Fibroblast of skin of abdomen (primary cell): Measurements from ENCODE around the gene ERBB4.
A peak's percentile ranks its signal among the peaks of the same experiment; 100 is the strongest.
"Not testable (repeated sequence)": the region's sequence is repeated elsewhere in the genome, so short reads cannot be mapped to it uniquely, and the experiment has no call there.

Experiments used
- DNase-seq: peaks from one replicate; pipeline ENCODE4 v3.0.0-alpha.2; 2013

The ERBB4 gene

DNA sequence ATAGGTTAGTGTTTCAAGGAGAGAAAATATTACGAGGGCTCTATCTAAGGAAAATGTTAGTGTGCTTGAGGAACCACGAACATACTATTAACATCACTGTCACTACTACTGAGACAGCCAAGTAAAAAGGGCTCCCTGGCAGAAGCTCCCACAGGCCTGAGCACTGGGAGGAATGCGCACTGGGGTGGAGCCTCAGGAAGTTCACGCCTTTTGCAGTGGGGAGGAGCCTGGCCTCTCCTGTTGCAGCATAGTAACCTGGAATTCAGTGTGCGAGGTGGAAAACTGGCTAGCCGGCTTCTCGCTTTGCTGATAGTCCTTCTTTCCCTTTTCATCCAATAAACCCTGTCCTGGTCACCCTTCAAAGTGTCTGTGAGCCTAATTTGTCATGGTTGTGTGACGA, 250.3 kb downstream of the ERBB4 start:
- no peak for DNase-seq

DNA sequence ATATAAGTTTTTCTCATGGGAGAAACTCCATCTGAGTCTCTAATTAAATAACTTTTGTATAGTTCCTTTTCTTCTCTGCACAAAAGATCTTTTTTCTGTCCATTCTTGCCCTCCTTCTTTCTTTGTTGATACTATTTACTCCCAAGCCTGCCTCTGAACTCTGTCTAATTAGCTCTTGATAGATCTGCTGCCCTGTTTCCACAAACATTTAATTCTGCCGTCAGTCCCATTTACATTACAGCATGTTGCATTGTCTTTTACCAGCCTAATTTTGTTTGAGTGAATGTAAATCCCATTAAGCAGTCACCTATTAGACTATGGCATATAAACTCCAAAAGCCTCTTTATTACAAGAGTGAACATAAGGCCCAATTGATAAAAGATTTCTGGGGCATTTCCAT, 254.4 kb downstream of the ERBB4 start:
- no peak for DNase-seq

DNA sequence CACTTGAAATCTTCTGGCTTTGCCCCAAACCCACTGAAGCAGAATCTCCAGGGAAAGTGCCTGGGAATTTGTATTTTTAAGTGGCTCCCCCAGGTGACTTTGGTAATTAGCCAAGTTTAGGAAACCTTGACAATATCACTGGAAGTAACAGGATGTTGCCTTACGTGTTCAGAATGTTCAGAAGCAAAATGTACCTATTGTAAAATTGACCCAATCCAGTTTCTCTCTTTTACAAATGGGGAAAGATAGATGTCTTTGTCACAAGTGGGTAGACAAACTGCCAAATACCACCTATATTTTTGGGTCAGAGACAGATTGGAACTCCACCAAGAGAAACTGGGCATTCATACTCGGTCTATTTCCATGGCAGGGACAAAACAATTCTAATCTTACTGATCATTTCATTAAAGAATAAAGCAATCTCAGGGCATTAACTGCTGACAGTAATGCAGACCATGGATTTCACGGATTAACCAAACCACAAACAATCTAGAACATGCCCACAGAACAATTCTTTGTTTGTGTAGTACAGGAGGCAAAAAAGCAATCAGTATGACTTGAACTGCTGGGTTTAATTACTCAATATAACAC, 255.8 kb downstream of the ERBB4 start:
- DNase-seq = no peak

DNA sequence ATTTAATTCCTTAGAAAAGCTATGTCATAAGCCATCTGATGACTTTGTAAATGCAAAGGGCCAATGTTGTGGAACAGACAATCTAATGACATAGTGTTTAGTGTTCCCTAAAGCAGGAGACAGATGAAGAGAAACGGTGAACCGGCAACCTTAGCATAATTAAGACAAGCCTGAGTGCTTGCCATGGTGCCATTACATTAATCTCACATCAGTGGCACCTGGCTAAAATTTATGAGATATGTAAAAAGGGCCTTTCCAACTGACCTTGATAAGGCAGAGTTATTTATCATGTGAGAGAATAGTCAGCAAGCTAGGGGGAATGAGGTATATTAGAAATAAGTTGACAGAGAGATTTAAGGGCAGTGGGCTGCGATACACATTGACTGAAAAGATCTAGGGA, 261.8 kb downstream of the ERBB4 start:
- no peak for DNase-seq

DNA sequence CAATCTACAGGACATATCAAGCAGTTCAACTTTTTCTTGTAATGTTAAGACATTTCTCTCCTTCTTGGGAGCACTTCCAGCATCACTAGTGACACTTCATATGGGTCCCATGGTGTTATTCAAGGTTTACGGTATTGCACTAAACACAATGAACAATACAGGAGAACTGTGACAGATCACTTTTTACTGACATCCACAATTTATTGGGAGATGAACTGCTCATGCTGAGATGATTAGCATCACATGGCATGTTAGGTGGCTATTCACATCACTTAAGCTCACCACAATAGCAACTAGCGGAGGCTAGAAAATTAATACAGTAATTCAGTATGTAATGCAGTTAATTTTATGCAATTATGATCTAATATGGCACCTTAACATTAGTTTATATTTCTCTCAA, 264.4 kb downstream of the ERBB4 start:
- DNase-seq = no peak

DNA sequence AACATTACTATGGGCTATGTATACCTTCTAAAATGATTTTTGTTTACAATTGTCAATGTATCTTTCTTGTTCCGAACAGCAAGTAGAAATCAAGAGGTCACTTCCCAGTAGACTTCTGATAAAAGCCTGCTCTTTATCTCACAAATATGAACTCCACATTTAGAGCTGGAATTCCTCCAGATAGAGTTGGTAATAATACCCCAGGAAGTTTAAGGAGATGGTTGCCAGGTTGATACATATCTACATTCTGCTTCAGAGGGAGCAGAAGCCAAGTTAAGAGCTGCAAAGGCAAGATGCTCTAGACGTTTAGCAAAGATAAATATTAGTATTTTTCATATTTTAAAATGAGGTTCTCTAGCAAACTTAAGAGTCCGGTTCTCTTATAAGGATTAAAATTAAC, 267.0 kb downstream of the ERBB4 start:
- no peak for DNase-seq

DNA sequence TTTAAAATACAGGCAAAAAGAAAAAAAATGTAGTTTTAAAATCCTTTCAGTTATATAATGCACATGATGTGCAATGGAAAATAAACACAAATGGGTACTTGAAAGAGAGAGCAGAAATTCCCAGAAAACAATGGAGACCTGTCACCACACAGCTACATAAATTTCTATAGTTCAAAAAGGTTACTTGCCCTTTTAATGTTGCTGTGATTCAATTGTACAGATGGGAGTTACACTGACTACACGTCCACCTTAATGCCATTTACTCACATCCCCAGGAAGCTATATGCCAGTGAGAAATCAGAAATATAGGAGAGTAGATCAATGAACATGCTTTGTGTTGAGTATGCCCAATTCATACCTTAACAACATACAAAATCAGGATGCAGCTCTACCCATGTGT, 269.6 kb downstream of the ERBB4 start:
- DNase-seq = no peak

DNA sequence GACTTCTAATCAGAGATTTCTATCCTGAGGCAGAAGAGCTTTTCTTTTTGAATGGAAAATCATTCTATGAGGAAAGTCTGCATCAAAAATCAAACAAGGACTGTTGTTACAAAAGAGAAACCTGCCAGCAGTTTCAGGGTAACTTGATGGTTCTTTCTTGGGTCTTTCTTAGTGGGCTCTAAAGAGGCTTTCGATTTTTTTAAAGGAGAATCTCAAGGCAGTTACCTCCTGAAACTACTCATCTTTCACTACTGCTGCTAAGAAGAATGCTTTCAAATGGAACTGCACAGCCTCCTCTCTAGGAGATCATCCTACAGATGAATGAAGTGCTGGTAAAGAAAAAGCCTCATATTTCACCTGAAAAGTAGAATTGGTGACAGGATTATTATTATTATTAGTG, 272.3 kb downstream of the ERBB4 start:
- no peak for DNase-seq

DNA sequence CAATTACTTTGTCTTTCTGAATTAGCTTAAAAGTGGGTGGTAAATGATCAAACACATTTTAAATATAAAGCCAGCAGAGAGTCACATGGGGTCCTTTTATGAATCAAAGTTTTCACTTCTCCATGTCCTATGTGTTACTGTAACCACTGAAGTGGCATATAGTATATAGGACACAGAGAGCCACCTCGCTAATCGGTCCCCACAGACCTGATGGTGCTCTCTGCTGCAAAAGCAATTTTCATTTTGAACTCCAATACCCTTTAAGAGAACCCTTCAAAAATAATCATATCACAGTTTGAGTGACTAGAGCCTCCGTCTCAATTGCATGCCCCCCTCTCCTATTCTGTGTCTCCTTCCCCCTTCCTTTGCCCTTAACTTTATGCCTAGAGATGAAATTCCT, 272.8 kb downstream of the ERBB4 start:
- DNase-seq = no peak

DNA sequence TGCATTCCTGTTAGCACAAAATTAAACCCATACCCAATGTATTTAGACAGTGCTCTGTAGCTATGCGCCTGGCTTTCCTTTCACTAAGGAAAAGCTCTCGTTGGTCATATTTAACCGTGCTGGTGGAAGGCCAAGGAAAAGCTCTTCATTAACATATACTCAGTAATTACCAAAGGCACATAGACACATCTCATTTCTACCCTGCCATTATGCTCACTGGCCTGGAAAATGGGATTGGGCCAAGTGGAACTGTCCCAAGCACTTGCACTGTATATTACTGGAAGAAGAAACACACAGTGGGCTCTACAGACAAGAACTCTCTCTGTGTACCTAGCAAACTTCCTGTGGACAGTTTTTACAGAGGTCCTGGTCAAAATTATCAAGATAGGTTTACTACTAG, 274.4 kb downstream of the ERBB4 start:
- DNase-seq = no peak

DNA sequence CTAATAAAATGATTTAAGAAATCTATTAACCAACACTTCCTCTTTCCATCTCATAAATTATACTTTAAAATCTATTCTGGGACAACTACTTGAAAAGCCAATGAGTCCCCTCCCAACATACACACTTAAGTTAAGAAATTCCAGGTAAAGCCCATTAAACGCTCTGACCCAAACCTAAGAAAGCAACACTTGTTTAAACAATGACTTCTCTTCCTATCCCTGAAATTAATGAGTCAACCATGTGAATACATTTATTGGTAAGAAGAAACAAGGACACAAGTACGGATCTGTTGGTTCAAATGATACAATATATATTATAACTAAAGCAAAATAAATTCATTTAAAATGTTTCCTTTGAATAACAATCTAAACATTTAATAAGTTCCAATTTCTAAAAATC, 279.4 kb downstream of the ERBB4 start:
- DNase-seq = no peak

DNA sequence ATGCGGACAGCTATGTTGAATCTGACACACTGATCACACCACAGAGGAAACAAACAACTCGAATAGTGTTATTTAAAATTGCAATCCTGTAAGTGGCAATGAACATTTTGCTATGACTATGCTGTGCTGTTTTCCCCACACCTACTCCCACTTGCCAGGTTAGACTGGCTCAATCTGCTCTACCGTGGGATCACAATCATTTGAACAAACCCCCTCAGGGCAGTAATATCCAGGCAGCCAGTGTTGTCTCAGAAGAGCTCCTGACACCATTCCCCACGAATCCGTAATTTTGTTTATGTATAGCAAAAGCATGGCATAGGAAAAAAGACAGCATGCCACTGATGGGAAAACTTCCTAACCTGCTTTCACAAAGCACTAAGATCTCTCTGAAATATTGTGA, 284.3 kb downstream of the ERBB4 start:
- no peak for DNase-seq

DNA sequence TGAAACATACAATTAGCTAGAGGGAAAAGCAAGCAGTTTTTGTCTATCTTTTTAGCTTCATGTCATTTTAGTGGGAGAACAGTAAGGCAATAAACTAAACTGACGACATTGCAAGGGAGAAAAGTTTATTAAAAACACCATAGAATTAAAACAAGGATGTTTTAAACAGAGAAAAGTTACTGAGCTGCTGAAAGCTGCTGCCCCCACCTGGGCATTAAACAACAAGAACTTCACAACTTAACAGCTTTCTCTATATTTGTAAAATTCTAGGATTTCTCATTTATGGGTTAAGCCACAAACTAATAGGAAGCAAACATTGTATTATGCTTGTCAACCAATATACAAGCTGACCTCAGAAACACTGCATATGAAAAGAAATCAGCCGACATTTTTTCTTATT, 289.2 kb downstream of the ERBB4 start:
- peak; percentile 1 for DNase-seq

DNA sequence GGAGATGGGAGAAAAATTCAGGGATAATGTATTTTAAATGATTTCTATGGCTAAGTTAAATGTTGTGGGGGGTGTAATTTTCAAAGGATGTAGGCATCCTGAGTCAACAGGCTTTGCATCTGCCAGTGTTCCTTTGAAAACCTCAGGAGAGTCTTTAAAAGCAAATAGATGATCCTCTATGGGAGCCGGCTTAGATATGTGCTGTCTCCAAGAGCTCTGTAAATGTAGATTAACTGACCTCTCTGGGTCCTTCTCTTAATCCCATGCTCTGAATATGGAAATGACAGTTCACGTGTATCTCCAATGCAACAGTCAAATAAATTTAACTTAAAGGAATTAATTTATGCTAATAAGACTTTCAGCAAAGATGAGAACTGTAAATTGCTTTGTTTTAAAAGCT, 292.7 kb downstream of the ERBB4 start:
- DNase-seq = no peak

DNA sequence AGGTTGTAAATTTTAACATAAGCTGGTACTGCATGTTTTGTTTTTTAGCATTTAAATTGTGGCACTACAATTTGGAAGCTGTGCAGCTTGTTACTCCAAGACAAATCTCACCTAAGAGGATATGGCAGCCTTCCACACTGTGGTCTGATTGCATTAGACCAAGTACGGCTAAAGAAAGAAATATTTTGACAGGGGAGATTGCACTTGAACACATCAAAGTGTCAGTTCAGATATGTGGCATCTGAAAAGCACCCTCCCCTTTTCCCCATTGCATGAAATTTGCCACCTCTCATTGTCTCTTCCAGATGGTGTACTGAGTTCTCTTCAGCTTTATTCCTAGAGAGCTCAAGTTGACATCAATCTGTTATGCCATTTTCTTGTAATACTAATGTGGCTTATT, 295.9 kb downstream of the ERBB4 start:
- no peak for DNase-seq

DNA sequence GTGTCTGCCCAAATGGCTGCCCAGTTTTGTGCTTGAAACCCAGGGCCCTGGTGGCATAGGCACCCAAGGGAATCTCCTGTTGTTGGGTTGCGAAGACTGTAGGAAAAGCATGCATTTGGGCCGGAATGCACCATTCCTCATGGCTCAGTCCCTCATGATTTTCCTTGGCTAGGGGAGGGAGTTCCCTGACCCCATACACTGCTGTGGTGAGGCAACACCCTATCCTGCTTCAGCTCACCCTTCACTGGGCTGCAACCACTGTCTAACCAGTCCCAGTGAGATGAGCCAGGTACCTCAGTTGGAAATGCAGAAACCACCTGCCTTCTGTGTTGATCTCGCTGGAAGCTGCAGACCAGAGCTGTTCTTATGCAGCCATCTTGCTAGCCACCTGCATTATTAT, 300.4 kb downstream of the ERBB4 start:
- DNase-seq = not testable (repeated sequence)

DNA sequence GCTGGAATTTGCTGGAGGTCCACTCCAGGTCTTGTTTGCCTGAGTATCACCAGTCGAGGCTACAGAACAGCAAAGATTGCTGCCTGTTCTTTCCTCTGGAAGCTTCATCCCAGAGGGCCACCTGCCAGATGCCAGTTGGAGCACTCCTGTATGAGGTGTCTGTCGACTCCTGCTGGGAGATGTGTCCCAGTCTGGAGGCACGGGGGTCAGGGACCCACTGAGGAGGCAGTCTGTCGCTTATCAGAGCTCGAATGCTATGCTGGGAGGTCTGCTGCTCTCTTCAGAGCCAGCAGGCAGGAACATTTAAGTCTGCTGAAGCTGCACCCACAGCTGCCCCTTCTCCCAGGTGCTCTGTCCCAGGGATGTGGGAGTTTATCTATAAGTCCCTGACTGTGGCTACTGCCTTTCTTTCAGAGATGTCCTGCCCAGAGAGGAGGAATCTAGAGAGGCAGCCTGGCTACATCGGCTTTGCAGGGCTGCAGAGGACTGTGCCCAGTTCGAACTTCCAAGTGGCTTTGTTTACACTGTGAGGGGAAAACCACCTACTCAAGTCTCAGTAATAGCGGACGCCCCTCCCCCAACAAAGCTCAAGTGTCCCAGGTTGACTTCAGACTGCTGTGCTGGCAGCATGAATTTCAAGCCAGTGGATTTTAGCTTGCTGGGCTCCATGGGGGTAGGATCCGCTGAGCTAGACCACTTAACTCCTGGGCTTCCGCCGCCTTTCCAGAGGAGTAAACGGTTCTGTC, 301.1 kb downstream of the ERBB4 start:
- no peak for DNase-seq

DNA sequence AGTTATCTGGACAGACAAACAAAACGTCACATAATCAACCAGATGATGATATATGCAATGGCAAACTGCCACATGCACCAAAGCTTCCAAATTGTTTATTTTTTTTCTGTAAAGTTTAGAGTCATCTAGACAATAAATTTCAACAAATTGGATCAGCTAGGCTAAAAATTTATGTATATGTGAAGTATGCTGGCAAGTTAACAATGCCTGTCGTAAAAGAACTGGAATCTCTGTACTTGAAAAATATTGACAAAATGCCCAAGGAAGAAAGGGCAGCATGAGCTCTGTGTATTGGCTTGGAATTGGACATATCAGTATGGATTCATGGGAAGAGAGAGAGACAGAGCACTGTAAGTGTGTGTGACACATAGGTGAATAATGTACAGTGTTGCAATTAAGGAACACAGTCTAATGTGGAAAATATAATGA, 309.8 kb downstream of the ERBB4 start:
- DNase-seq = peak; percentile 56

DNA sequence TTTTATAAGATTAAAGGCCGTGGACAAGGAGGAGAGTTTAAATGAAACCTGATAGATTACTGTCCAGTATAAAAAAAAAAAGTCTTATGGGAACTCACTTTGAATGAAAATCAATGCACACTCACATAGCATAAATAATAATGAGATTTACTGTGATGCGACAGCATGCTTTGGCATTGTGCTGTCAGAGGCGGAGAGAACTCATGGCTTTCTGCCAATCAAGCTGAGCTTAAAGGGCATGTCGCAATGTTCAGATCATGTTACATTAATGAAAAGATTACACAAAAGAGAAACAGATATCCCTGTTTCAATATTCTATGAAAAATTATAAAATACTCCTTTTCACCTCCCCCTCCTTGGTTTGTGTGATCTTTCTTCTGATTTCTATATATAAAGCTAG, 310.8 kb downstream of the ERBB4 start:
- peak; percentile 86 for DNase-seq

DNA sequence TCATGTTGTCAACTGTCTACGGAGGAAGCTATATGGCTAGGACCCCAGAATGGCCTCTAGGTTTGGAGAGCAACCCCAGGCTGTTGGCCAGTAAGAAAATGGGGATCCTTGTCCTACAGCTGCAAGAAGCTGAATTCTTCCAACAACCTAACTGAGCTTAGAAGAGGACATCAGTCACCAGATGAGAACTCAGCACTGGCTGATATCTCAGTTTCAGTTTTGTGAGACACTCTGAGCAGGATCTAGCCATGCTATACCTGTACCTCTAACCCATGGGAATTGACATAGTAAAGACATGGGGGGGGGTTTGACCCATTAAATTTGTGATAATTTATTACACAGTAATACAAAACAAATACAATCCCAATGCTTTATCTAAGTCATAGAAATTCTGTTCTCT, 312.5 kb downstream of the ERBB4 start:
- no peak for DNase-seq

DNA sequence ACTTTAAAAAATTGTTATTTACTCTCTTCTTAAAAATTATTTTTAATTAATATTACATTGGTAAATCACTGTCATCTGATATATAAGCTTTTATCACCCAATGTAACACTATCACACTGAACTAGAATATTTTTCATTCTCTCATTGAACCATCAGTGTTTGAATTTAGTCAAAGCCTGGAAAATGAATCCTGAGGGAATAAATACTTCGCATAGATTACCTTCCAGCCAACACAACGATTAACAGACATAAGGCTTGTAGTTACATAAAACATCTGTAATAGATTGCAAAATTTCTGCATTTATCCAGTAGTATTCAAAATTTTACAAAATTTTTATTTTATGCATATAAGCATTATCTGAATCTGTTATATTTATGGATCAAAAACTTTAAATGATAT, 314.9 kb downstream of the ERBB4 start:
- DNase-seq = no peak

DNA sequence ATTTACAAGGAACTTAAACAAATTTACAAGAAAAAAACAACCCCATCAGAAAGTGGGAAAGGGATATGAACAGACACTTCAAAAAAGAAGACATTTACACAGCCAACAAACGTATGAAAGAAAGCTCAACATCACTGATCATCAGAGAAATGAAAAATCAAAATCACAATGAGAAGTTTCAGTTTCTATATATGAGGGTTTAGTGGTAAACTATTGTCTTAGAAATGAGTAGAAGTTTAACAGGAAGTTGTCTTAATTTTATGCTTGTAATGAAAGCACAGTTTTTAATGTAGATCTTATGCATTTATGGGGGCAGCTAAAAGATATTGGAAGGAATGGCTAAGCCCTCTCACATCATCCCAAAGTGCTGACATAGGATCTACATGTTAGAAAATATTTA, 325.4 kb downstream of the ERBB4 start:
- no peak for DNase-seq

DNA sequence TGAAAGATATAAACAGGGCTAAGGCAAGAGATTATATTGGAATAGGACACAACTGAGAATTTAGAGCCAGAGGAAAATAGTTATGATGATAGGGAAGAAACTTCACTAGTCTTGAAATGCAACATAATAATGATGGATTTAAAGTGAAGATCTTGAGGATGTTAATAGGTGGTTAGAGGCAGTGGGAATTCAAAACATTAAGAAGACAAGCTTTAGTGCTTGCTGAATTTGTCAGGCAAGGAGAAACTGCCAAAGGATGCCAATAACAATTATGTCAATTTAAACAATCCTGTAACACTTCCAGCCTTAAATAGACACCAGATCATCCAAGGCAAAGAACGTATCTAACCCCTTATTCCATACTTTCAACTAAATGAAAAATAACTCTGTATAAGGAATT, 330.1 kb downstream of the ERBB4 start:
- no peak for DNase-seq

DNA sequence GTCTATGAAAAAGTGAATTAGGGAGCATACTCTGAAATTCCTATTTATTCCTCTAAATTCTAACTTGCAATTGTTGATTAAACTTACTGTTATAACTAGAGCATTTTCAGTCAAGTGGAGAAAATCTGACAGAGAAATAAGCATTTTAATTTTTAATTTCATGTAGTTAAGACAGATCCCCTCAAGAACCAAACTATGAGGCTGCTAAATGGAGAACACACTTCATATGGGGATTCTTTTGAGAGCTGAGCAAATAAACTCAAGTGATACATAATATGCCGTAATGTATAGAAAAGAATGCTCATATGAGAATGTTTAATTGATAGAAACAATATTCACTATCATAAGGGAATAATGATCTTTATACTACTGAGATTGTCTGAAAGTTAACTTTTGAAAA, 340.8 kb downstream of the ERBB4 start:
- DNase-seq = no peak

DNA sequence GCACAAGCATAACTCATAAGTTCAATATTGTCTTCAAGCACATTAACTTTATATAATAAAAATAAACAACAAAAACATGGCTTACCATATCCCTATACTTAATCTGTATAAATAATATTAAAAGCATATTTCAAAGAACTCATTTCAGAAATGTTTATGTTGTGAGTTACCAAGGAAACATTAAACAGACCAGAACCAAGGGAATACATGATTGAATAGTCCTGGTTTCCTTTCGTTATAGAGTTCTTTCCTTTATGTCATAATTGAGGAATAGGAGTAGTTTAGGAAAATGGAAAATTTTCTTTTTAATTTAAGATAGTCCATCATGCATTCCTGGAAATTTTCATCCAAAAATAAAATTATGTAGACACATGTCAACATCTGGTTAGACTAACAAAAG, 343.0 kb downstream of the ERBB4 start:
- DNase-seq = no peak
